DND-41 (cell line): Measurements from ENCODE around the gene MIEF1.

Source experiments
- ATAC-seq: fragments of 200-7000 bp; cut with Tn5 transposase; 3 replicates; pipeline ENCODE4 v1.9.1; 2021; ENCODE audit warnings: low read depth; ENCODE audit not compliant: insufficient read depth
- DNase-seq: peaks from one replicate; pipeline ENCODE4 v3.0.0-alpha.2; 2020
- H2AFZ ChIP-seq: 2 replicates; pipeline ENCODE4 v1.6.0; 2012; ENCODE audit warnings: low read depth, low read length
- H3K27ac ChIP-seq: 2 replicates; pipeline ENCODE4 v1.5.1; 2012; ENCODE audit warnings: low read length, inconsistent platforms
- H3K27me3 ChIP-seq: fragments of 200-600 bp; sonication (generic); 2 replicates; pipeline ENCODE4 v1.6.0; 2012; ENCODE audit warnings: low read length, mild to moderate bottlenecking, inconsistent platforms; ENCODE audit not compliant: insufficient read depth, poor library complexity
- H3K36me3 ChIP-seq: 2 replicates; pipeline ENCODE4 v1.5.1; 2012; ENCODE audit warnings: low read length, inconsistent platforms; ENCODE audit not compliant: insufficient read depth
- H3K4me1 ChIP-seq: 2 replicates; pipeline ENCODE4 v1.5.1; 2012; ENCODE audit warnings: mild to moderate bottlenecking, low read length; ENCODE audit not compliant: insufficient read depth
- H3K4me2 ChIP-seq: 2 replicates; pipeline ENCODE4 v1.6.0; 2012; ENCODE audit warnings: mild to moderate bottlenecking, moderate library complexity, low read length, inconsistent platforms; ENCODE audit not compliant: insufficient read depth
- H3K4me3 ChIP-seq, 2 experiments: fragments of 200-600 bp in 1 of 2; shearing (Covaris generic) in 1 of 2; 2 replicates each; pipeline ENCODE4 v1.5.1; 2012 to 2016; ENCODE audit warnings: inconsistent platforms in 2 of 2, low read length in 2 of 2, mild to moderate bottlenecking in 2 of 2, low read depth in 1 of 2, moderate library complexity in 1 of 2
- H3K79me2 ChIP-seq: 2 replicates; pipeline ENCODE4 v1.6.0; 2012; ENCODE audit warnings: low read length, inconsistent platforms; ENCODE audit not compliant: insufficient read depth
- H3K9ac ChIP-seq: 2 replicates; pipeline ENCODE4 v1.6.0; 2012; ENCODE audit warnings: low read depth, mild to moderate bottlenecking, inconsistent platforms, low read length, moderate library complexity
- H3K9me3 ChIP-seq: 2 replicates; pipeline ENCODE4 v1.5.1; 2012; ENCODE audit warnings: low read length, moderate library complexity, mild to moderate bottlenecking, inconsistent platforms; ENCODE audit not compliant: insufficient read depth, severe bottlenecking
- H4K20me1 ChIP-seq: 2 replicates; pipeline ENCODE4 v1.6.0; 2012; ENCODE audit warnings: low read length; ENCODE audit not compliant: insufficient read depth
- CTCF ChIP-seq: IDR thresholded peaks from 2 replicates; pipeline ENCODE4 v1.5.1; 2012; ENCODE audit warnings: borderline replicate concordance, low read length, moderate library complexity, mild to moderate bottlenecking; ENCODE audit not compliant: poor library complexity, severe bottlenecking; ENCODE audit errors: extremely low read depth
- EZH2 ChIP-seq: IDR thresholded peaks from 3 replicates; pipeline ENCODE4 v1.6.1; 2012; ENCODE audit warnings: borderline replicate concordance, low read depth, mild to moderate bottlenecking, moderate library complexity, low read length, inconsistent platforms; ENCODE audit not compliant: severe bottlenecking

Gene MIEF1

GRCh38 chr22:39546889-39547586 is 44.9 kb downstream of the MIEF1 start:
- peaks cover 10% of the 10 kb centered on the region; the same call in 1 of the 2 replicates for H4K20me1 ChIP-seq
- ATAC-seq (no peak), DNase-seq (no peak)
- no peak overlapping the region for H3K4me3 ChIP-seq
- H3K9ac ChIP-seq, result no peak overlapping the region
- no peak overlapping the region for H3K4me2 ChIP-seq
- no peaks in the 10 kb centered on the region for H3K9me3 ChIP-seq
- TF ChIP-seq EZH2 (no peak), CTCF (no peak)
- no peak overlapping the region for H3K27ac ChIP-seq
- no peaks in the 10 kb centered on the region for H3K79me2 ChIP-seq
- peaks cover 5% of the 10 kb centered on the region for H3K27me3 ChIP-seq
- H3K36me3 ChIP-seq, result no peaks in the 10 kb centered on the region
- no peaks in the 10 kb centered on the region; the same call in 1 of the 2 replicates for H3K4me1 ChIP-seq
- no peak overlapping the region for H2AFZ ChIP-seq

DNA sequence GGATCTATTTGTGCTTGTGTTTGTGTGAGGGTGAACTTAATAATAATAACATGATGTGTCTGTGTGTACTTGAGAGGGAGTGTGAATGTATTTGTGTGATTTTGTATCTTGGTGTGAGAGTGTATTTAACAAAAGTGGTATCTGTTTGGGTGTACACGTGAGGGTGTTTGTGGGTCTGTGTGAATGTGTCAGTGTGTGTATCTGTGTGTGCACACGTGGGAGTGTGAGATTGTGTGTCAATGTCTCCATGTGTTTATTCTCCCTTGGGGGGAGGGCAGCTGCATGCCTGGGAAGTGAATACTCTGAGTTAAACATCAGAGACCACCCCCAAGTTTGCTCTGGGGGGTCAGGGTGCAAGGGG is 45.5 kb downstream of the MIEF1 start:
- no peaks in the 10 kb centered on the region for H3K9me3 ChIP-seq
- H3K36me3 ChIP-seq, result no peaks in the 10 kb centered on the region
- H3K9ac ChIP-seq, result no peak overlapping the region
- no peak overlapping the region for H3K4me3 ChIP-seq
- no peak overlapping the region for H3K27ac ChIP-seq
- no peak overlapping the region for H2AFZ ChIP-seq
- H4K20me1 ChIP-seq, result peaks cover 10% of the 10 kb centered on the region; the same call in 1 of the 2 replicates
- H3K4me1 ChIP-seq, result no peaks in the 10 kb centered on the region; the same call in 1 of the 2 replicates
- no peak overlapping the region for H3K4me2 ChIP-seq
- TF ChIP-seq CTCF (no peak), EZH2 (no peak)
- DNase-seq (no peak), ATAC-seq (no peak)
- peaks cover 5% of the 10 kb centered on the region for H3K27me3 ChIP-seq
- no peaks in the 10 kb centered on the region for H3K79me2 ChIP-seq

- Histone ChIP-seq H4K20me1 (0 out of 2 replicates have a peak, but pooled peaks cover 2% of the 10 kb centered on the region), H3K27me3 (peaks cover 13% of the 10 kb centered on the region), H3K4me1 (no peaks in the 10 kb centered on the region), H3K36me3 (no peaks in the 10 kb centered on the region), H3K4me2 (no peak overlapping the region), H3K9me3 (no peaks in the 10 kb centered on the region), H3K79me2 (no peaks in the 10 kb centered on the region), H3K27ac (no peak overlapping the region), H3K4me3 (no peak overlapping the region), H2AFZ (no peak overlapping the region), H3K9ac (no peak overlapping the region)
- no peak for ATAC-seq
- DNase-seq, result no peak
- TF ChIP-seq EZH2, result no peak
- TF ChIP-seq CTCF, result no peak
These were observed 51.3 kb downstream of the MIEF1 start for GRCh38 chr22:39553429-39553828.
